Panc1 (cell line): Measurements from ENCODE around the gene MYO1B. TPM values are rescaled to one million over a fixed set of nuclear protein-coding genes. Genes with fewer than 3 reads are reported as not detected.

Source experiments
- ATAC-seq: fragments of 200-7000 bp; cut with Tn5 transposase; 2 replicates; pipeline ENCODE4 v1.9.1; 2020; ENCODE audit warnings: mild to moderate bottlenecking, moderate library complexity
- BruUV-seq: library from RNA; stranded (reverse); fragments of 400-500 nt; replicated peaks from 2 replicates; lab custom pipeline; 2021; lab: Mats Ljungman, UMichigan
- CTCF ChIA-PET: fragments of 300-600 bp; sonication (Branson Sonifier 250); formaldehyde crosslinking; loops from one replicate; lab custom pipeline; 2022; ENCODE audit warnings: antibody characterized with exemption; lab: Charles Lee
- POLR2A ChIA-PET: fragments of 300-600 bp; sonication (Branson Sonifier 250); formaldehyde crosslinking; loops from one replicate; lab custom pipeline; 2022; ENCODE audit warnings: antibody characterized with exemption; lab: Charles Lee
- DNase-seq: peaks from one replicate; pipeline ENCODE4 v3.0.0-alpha.2; 2010; ENCODE audit warnings: low read depth, low spot score
- H3K27ac ChIP-seq: 2 replicates; pipeline ENCODE4 v1.5.1; 2011; ENCODE audit warnings: mild to moderate bottlenecking, low read length, inconsistent platforms
- H3K27me3 ChIP-seq: fragments of 200-500 bp; sonication (Bioruptor generic); 2 replicates; pipeline ENCODE4 v1.6.0; 2014; ENCODE audit warnings: low read length, inconsistent platforms; ENCODE audit not compliant: control insufficient read depth, insufficient read depth
- H3K36me3 ChIP-seq: fragments of 200-500 bp; sonication (Bioruptor generic); 2 replicates; pipeline ENCODE4 v1.5.1; 2014; ENCODE audit warnings: inconsistent platforms, mild to moderate bottlenecking, low read length, moderate library complexity; ENCODE audit not compliant: control insufficient read depth, insufficient read depth
- H3K4me1 ChIP-seq: 2 replicates; pipeline ENCODE4 v1.5.1; 2011; ENCODE audit warnings: inconsistent platforms, mild to moderate bottlenecking, low read length, moderate library complexity; ENCODE audit not compliant: control insufficient read depth, insufficient read depth
- H3K4me3 ChIP-seq, 2 experiments: 2 replicates each; pipeline ENCODE4 v1.5.1; 2011 to 2012; ENCODE audit warnings: low read depth in 2 of 2, low read length in 2 of 2, mild to moderate bottlenecking in 2 of 2, inconsistent platforms in 1 of 2, moderate library complexity in 1 of 2
- H3K9me3 ChIP-seq: fragments of 200-500 bp; sonication (Bioruptor generic); 2 replicates; pipeline ENCODE4 v1.5.1; 2014; ENCODE audit warnings: low read depth, mild to moderate bottlenecking, inconsistent platforms, low read length, moderate library complexity; ENCODE audit not compliant: control insufficient read depth, insufficient read depth
- CTCF ChIP-seq: fragments of 450-650 bp; IDR thresholded peaks from 2 replicates; pipeline ENCODE4 v1.5.1; 2017; ENCODE audit warnings: mild to moderate bottlenecking
- POLR2AphosphoS5 ChIP-seq: IDR thresholded peaks from 2 replicates; pipeline ENCODE4 v1.6.1; 2012; ENCODE audit warnings: mild to moderate bottlenecking, low read depth, low read length, moderate library complexity
- REST ChIP-seq, 2 experiments: IDR thresholded peaks; 2 replicates each; pipeline ENCODE4 v1.6.1; 2011 to 2012; ENCODE audit warnings: low read depth in 2 of 2, control low read depth in 1 of 2, low read length in 1 of 2, mild to moderate bottlenecking in 1 of 2, moderate library complexity in 1 of 2; ENCODE audit not compliant: insufficient read depth in 1 of 2
- SIN3A ChIP-seq: IDR thresholded peaks from 2 replicates; pipeline ENCODE4 v1.6.1; 2012; ENCODE audit warnings: low read depth, mild to moderate bottlenecking, low read length, moderate library complexity, borderline replicate concordance; ENCODE audit not compliant: insufficient read depth
- TCF7L2 ChIP-seq: IDR thresholded peaks from 2 replicates; pipeline ENCODE4 v1.6.1; 2011; ENCODE audit warnings: mild to moderate bottlenecking, low read depth, low read length, inconsistent platforms
- in situ Hi-C: cut with HindIII; loops from 2 replicates; pipeline ENCODE4 v1.10.0; 2016; ENCODE audit warnings: low sequenced_read_pairs, low pct_unique_long_range_greater_than_20kb
- intact Hi-C: fragments of 100-400 bp; cut with micrococcal nuclease; formaldehyde crosslinking; loops from one replicate; pipeline ENCODE4 v1.10.0; 2022; ENCODE audit not compliant: unreplicated experiment
- total RNA-seq: library from RNA; stranded (reverse); gene quantifications from one replicate; pipeline ENCODE4 v1.2.1, GENCODE V29; 2021; ENCODE audit not compliant: unreplicated experiment

The MYO1B gene
- total RNA-seq, 1 experiment from 2014 or later = 51.5 TPM

GRCh38 chr2:191198271-191198670 lies 46.9 kb upstream of the MYO1B start:
- in situ Hi-C loops = no loop called here
- TF ChIP-seq REST (IDR thresholded peaks at IDR 0.05; ENCODE audit: insufficient read depth in 1 of 2, low read depth in 2 of 2, low read length in 1 of 2) = no peak
- TF ChIP-seq CTCF = no peak
- no peak for TF ChIP-seq POLR2AphosphoS5
- TF ChIP-seq TCF7L2 = no peak
- TF ChIP-seq SIN3A = no peak
- Histone ChIP-seq H3K27me3 (no peaks in the 10 kb centered on the region), H3K9me3 (no peaks in the 10 kb centered on the region), H3K36me3 (no peaks in the 10 kb centered on the region), H3K4me3 (no peak overlapping the region), H3K4me1 (no peaks in the 10 kb centered on the region), H3K27ac (no peak overlapping the region)
- DNase-seq = no peak
- no peak for ATAC-seq
- ChIA-PET CTCF (no interaction called here), POLR2A (no interaction called here)
- no TSS peak for BruUV-seq
- intact Hi-C loops = no loop called here

GRCh38 chr2:191199929-191200512 lies 45.2 kb upstream of the MYO1B start:
- TF ChIP-seq SIN3A (no peak), POLR2AphosphoS5 (no peak), TCF7L2 (no peak), REST (IDR thresholded peaks at IDR 0.05; ENCODE audit: insufficient read depth in 1 of 2, low read depth in 2 of 2, low read length in 1 of 2) (no peak), CTCF (no peak)
- BruUV-seq = no TSS peak
- Histone ChIP-seq H3K27ac (no peak overlapping the region), H3K4me3 (no peak overlapping the region), H3K4me1 (no peaks in the 10 kb centered on the region), H3K36me3 (no peaks in the 10 kb centered on the region), H3K9me3 (no peaks in the 10 kb centered on the region), H3K27me3 (no peaks in the 10 kb centered on the region)
- ChIA-PET CTCF (no interaction called here), POLR2A (no interaction called here)
- ATAC-seq (no peak), DNase-seq (no peak)
- in situ Hi-C loops = no loop called here
- intact Hi-C loops = no loop called here
